ENCODE results near the gene ST3GAL3. TPM values are rescaled to one million over a fixed set of nuclear protein-coding genes. Genes with fewer than 3 reads are reported as not detected.

The ST3GAL3 gene
- total and polyA plus RNA-seq, 2 donors (not counting 1 experiment from before 2014, with no cell fraction given) = 13.7 to 16.3 TPM

DNA sequence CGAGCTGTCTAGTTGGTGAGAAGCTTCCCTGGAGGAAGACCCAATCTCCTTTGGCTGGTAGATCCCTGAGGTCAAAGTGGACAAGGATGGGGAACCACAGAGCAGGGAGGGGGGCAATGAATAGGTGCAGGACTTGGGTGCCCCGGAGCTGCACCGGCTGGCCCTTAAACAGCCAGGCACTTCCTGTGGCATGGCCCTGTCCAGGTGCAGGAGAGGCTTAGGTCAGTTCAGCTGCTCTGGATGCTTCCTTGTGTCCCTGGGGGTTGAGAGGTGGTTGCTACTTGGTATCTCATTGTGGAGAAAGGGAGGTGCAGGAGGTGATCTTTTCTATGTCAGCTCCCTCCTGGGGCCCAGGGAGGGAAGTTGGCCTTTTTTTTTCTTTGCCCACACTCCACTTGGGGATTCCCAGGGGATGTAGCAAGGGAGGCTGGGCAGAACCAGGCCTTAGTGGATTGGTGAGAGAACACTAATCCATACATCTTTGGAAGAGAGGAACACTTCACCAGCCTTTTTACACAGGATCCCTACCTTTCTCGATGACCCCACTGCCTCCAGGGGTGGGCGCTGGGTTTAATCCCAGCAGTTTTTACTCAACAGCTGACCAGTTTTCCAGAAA is 1.2 kb upstream of the ST3GAL3 start:
- H3K79me2 ChIP-seq (ENCODE audit: control insufficient read depth, insufficient read depth, low read length) = peaks cover 23% of the 10 kb centered on the region
- H3K27ac ChIP-seq (ENCODE audit: insufficient read depth, low read length) = peak overlapping the region; percentile 73
- H2AFZ ChIP-seq (ENCODE audit: low read length) = no peak overlapping the region
- peak overlapping the region in 3 of 4 experiments; percentile 69 to 85 (median 73) for H3K4me3 ChIP-seq (replicated peaks in 1 of 4; ENCODE audit: control extremely low read depth in 1 of 4, insufficient read depth in 1 of 4, low read depth in 3 of 4, low read length in 4 of 4)
- no peaks in the 10 kb centered on the region for H3K27me3 ChIP-seq (ENCODE audit: control insufficient read depth, insufficient read depth, low read length)
- H3K9ac ChIP-seq (ENCODE audit: insufficient read depth, low read length) = no peak overlapping the region
- H3K4me1 ChIP-seq (ENCODE audit: control insufficient read depth, extremely low read depth, insufficient read depth, low read length) = peaks cover 10% of the 10 kb centered on the region
- H4K20me1 ChIP-seq (ENCODE audit: control insufficient read depth, extremely low read depth, insufficient read depth, low read length) = no peaks in the 10 kb centered on the region
- TF ChIP-seq CTCF (conservative IDR thresholded peaks at IDR 0.05 in 1 of 2, IDR thresholded peaks at IDR 0.05 in 1 of 2; ENCODE audit: low read depth in 1 of 2, low read length in 2 of 2) = no peak
- no peak for TF ChIP-seq EZH2 (IDR thresholded peaks at IDR 0.05; ENCODE audit: low read length, missing control alignments)
- no peak for DNase-seq (ENCODE audit: low read depth in 2 of 2)
- peaks cover 12% of the 10 kb centered on the region for H3K36me3 ChIP-seq (ENCODE audit: control insufficient read depth, insufficient read depth, low read length)
- H3K4me2 ChIP-seq (ENCODE audit: extremely low read depth, insufficient read depth, low read length) = peak overlapping the region; percentile 97
- H3K9me3 ChIP-seq (ENCODE audit: control insufficient read depth, insufficient read depth, low read depth, low read length) = no peaks in the 10 kb centered on the region

DNA sequence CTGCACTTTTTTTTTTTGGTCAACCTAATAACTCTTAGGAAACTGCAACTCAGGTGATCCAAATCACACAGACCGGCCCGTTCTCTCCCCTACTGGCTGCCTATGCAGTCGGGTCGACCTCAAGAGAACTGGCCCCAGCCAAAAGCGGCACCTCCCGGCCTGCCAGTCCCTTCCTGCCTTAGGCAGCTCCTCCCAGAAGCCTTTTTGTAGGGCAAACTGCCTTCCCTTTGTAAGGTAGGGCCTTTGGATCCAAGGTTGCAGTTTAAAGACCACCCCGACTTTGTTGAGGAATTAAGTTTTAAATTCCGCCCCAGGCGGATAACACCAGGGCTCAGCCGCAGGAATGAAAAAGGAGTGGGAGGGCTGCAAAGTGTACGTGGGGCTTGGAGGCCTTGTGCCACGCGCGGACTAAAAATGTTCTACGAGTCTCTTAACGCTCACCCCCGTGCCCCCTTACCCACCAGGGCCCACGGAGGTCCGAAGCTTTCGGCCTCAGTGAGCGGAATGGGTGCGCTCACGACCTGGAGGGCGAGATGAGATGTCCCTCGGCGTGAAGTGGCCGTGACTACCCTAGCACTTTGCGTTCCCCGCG is 642 bp upstream of the ST3GAL3 start:
- peak overlapping the region; percentile 73 for H3K27ac ChIP-seq (ENCODE audit: insufficient read depth, low read length)
- H3K27me3 ChIP-seq (ENCODE audit: control insufficient read depth, insufficient read depth, low read length) = no peaks in the 10 kb centered on the region
- peak; percentile 22 to 30 for DNase-seq (ENCODE audit: low read depth in 2 of 2)
- peaks cover 12% of the 10 kb centered on the region for H3K4me1 ChIP-seq (ENCODE audit: control insufficient read depth, extremely low read depth, insufficient read depth, low read length)
- peaks cover 8% of the 10 kb centered on the region for H3K36me3 ChIP-seq (ENCODE audit: control insufficient read depth, insufficient read depth, low read length)
- peak overlapping the region; percentile 97 for H3K4me2 ChIP-seq (ENCODE audit: extremely low read depth, insufficient read depth, low read length)
- H3K9me3 ChIP-seq (ENCODE audit: control insufficient read depth, insufficient read depth, low read depth, low read length) = no peaks in the 10 kb centered on the region
- H2AFZ ChIP-seq (ENCODE audit: low read length) = peak overlapping the region; percentile 68
- H3K79me2 ChIP-seq (ENCODE audit: control insufficient read depth, insufficient read depth, low read length) = peaks cover 23% of the 10 kb centered on the region
- H3K9ac ChIP-seq (ENCODE audit: insufficient read depth, low read length) = peak overlapping the region; percentile 83
- H3K4me3 ChIP-seq (replicated peaks in 1 of 4; ENCODE audit: control extremely low read depth in 1 of 4, insufficient read depth in 1 of 4, low read depth in 3 of 4, low read length in 4 of 4) = peak overlapping the region; percentile 69 to 85 (median 77)
- TF ChIP-seq EZH2 (IDR thresholded peaks at IDR 0.05; ENCODE audit: low read length, missing control alignments) (no peak), CTCF (conservative IDR thresholded peaks at IDR 0.05 in 1 of 2, IDR thresholded peaks at IDR 0.05 in 1 of 2; ENCODE audit: low read depth in 1 of 2, low read length in 2 of 2) (no peak)
- H4K20me1 ChIP-seq (ENCODE audit: control insufficient read depth, extremely low read depth, insufficient read depth, low read length) = no peaks in the 10 kb centered on the region

DNA sequence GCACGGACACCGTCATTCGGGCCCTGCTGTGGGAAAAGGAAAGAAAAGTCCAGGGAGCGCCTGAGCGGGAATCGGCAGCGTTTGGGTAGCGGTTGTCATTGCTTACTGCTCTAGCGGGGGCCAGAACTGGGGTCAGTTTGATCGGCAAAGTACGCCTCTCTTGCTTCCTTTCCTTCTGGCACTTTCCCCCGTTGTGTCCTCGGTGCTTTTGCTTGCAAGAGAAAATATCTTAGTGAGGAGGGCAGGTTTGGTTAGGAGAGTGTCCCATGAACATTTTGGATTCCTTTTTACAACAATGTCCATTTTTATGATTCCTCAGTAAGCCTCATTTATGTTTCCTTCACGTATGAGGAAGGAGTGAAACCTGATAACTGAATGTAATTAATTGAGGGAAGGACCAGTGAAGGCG is 670 bp downstream of the ST3GAL3 start:
- TF ChIP-seq CTCF (conservative IDR thresholded peaks at IDR 0.05 in 1 of 2, IDR thresholded peaks at IDR 0.05 in 1 of 2; ENCODE audit: low read depth in 1 of 2, low read length in 2 of 2) = no peak
- no peak for TF ChIP-seq EZH2 (IDR thresholded peaks at IDR 0.05; ENCODE audit: low read length, missing control alignments)
- Histone ChIP-seq H3K9me3 (ENCODE audit: control insufficient read depth, insufficient read depth, low read depth, low read length) (no peaks in the 10 kb centered on the region), H2AFZ (ENCODE audit: low read length) (peak overlapping the region; percentile 11), H3K36me3 (ENCODE audit: control insufficient read depth, insufficient read depth, low read length) (peaks cover 8% of the 10 kb centered on the region), H3K4me1 (ENCODE audit: control insufficient read depth, extremely low read depth, insufficient read depth, low read length) (peaks cover 15% of the 10 kb centered on the region), H3K4me2 (ENCODE audit: extremely low read depth, insufficient read depth, low read length) (peak overlapping the region; percentile 97), H3K27ac (ENCODE audit: insufficient read depth, low read length) (peak overlapping the region; percentile 86), H3K79me2 (ENCODE audit: control insufficient read depth, insufficient read depth, low read length) (peaks cover 32% of the 10 kb centered on the region), H3K4me3 (replicated peaks in 1 of 4; ENCODE audit: control extremely low read depth in 1 of 4, insufficient read depth in 1 of 4, low read depth in 3 of 4, low read length in 4 of 4) (peak overlapping the region; percentile 70 to 85 (median 75)), H4K20me1 (ENCODE audit: control insufficient read depth, extremely low read depth, insufficient read depth, low read length) (no peaks in the 10 kb centered on the region), H3K27me3 (ENCODE audit: control insufficient read depth, insufficient read depth, low read length) (no peaks in the 10 kb centered on the region), H3K9ac (ENCODE audit: insufficient read depth, low read length) (peak overlapping the region; percentile 83)
- DNase-seq (ENCODE audit: low read depth in 2 of 2) = peak in 1 of 2 donors; percentile 33
